K562 (cell line): ENCODE measurements around the gene GMPR. TPM values are rescaled to one million over a fixed set of nuclear protein-coding genes. Genes with fewer than 3 reads are reported as not detected.
"Not testable (repeated sequence)": the region's sequence is repeated elsewhere in the genome, so short reads cannot be mapped to it uniquely, and the experiment has no call there.

Experiments
- ARID1B ChIP-seq: fragments of 450-650 bp; IDR thresholded peaks from 2 replicates; pipeline ENCODE4 v1.6.1; 2016; ENCODE audit warnings: antibody characterized with exemption, mild to moderate bottlenecking, inconsistent platforms
- CBFA2T3 ChIP-seq: fragments of 450-650 bp; IDR thresholded peaks from 2 replicates; pipeline ENCODE4 v1.6.1; 2017
- DIDO1 ChIP-seq: fragments of 450-650 bp; IDR thresholded peaks from 2 replicates; pipeline ENCODE4 v1.6.1; 2016; ENCODE audit warnings: low read depth, missing biosample characterization, missing genetic modification characterization
- ETV1 ChIP-seq: fragments of 450-650 bp; conservative IDR thresholded peaks from 2 replicates; pipeline ENCODE4 v1.6.1; 2016; ENCODE audit warnings: missing genetic modification characterization, control low read depth, low read depth, missing compliant biosample characterization
- HOMEZ ChIP-seq: fragments of 250-450 bp; sonication (Bioruptor Pico); IDR thresholded peaks from 2 replicates; pipeline ENCODE4 v1.4.0; 2020; ENCODE audit warnings: mild to moderate bottlenecking, moderate library complexity
- KHSRP ChIP-seq: fragments of 450-650 bp; IDR thresholded peaks from 2 replicates; pipeline ENCODE4 v1.6.1; 2017
- MCM7 ChIP-seq, 2 experiments: fragments of 450-650 bp; IDR thresholded peaks; 2 replicates each; pipeline ENCODE4 v1.6.1; 2016 to 2018
- MTA3 ChIP-seq: fragments of 450-650 bp; formaldehyde crosslinking; IDR thresholded peaks from 2 replicates; pipeline ENCODE4 v1.6.1; 2017; ENCODE audit warnings: mild to moderate bottlenecking, borderline replicate concordance
- TEAD4 ChIP-seq, 2 experiments: sonication (generic) in 1 of 2; formaldehyde crosslinking in 1 of 2; IDR thresholded peaks; 2 replicates each; pipeline versions ENCODE4 v1.6.1 to v1.8.0; 2012 to 2022; ENCODE audit warnings: borderline replicate concordance in 1 of 2, inconsistent platforms in 1 of 2, low read length in 1 of 2, mild to moderate bottlenecking in 1 of 2, missing genetic modification reagents in 1 of 2
- ZBTB33 ChIP-seq: sonication (generic); formaldehyde crosslinking; IDR thresholded peaks from 2 replicates; pipeline ENCODE4 v1.8.1; 2023; ENCODE audit warnings: mild to moderate bottlenecking, missing genetic modification reagents
- ZNF134 ChIP-seq: fragments of 250-450 bp; sonication (Bioruptor Pico); conservative IDR thresholded peaks from 2 replicates; pipeline ENCODE4 v1.4.0; 2020
- ZNF449 ChIP-seq: fragments of 250-450 bp; sonication (Bioruptor Pico); IDR thresholded peaks from 2 replicates; pipeline ENCODE4 v1.8.0; 2022; ENCODE audit warnings: moderate library complexity, mild to moderate bottlenecking, inconsistent platforms
- ZNF707 ChIP-seq: fragments of 250-450 bp; sonication (Bioruptor Pico); conservative IDR thresholded peaks from 2 replicates; pipeline ENCODE4 v1.8.0; 2022; ENCODE audit warnings: inconsistent platforms, mild to moderate bottlenecking, moderate library complexity
- polyA plus RNA-seq, 8 experiments: library from polyadenylated mRNA; depleted of rRNA in 4 of 8; stranded (reverse) in 5 of 8; unstranded in 3 of 8; fragments of >200 nt; fragmentation: Nextera tagmentation in 2 of 8; fragmentation: Illumina TruSeq in 1 of 8; extraction: Ambion mirVana in 2 of 8; extraction: Trizol in 1 of 8; gene quantifications; 2 replicates each; pipeline versions ENCODE4 v1.2.1 to v1.2.3, GENCODE V29; 2011 to 2014; ENCODE audit warnings: inconsistent platforms in 1 of 8, missing spikeins in 1 of 8
- total RNA-seq, 7 experiments: library from RNA; depleted of rRNA in 6 of 7; stranded (reverse); fragments of >200 nt in 6 of 7; fragmentation: Illumina TruSeq in 2 of 7; extraction: Trizol in 2 of 7; gene quantifications; 2 replicates each; pipeline versions ENCODE4 v1.2.1 to v1.2.3, GENCODE V29; 2011 to 2021; ENCODE audit warnings: low replicate concordance in 1 of 7
- TF ChIP-seq, protein P1 (sequence below): IDR thresholded peaks from 2 replicates; pipeline ENCODE4 v1.6.1; 2014; ENCODE audit warnings: antibody characterized with exemption
- TF ChIP-seq, protein P2 (sequence below): fragments of 450-650 bp; IDR thresholded peaks from 2 replicates; pipeline ENCODE4 v1.6.1; 2017; ENCODE audit warnings: antibody characterized with exemption
- TF ChIP-seq, protein P3 (sequence below): fragments of 450-650 bp; formaldehyde crosslinking; IDR thresholded peaks from 2 replicates; pipeline ENCODE4 v1.4.0; 2022; ENCODE audit warnings: missing genetic modification characterization

Gene GMPR
- total and polyA plus RNA-seq, 9 of the 15 experiments (the other 6 are each of a cell fraction or from before 2014, with no cell fraction given), result 34.6 to 83.7 (median 49.8) TPM

DNA sequence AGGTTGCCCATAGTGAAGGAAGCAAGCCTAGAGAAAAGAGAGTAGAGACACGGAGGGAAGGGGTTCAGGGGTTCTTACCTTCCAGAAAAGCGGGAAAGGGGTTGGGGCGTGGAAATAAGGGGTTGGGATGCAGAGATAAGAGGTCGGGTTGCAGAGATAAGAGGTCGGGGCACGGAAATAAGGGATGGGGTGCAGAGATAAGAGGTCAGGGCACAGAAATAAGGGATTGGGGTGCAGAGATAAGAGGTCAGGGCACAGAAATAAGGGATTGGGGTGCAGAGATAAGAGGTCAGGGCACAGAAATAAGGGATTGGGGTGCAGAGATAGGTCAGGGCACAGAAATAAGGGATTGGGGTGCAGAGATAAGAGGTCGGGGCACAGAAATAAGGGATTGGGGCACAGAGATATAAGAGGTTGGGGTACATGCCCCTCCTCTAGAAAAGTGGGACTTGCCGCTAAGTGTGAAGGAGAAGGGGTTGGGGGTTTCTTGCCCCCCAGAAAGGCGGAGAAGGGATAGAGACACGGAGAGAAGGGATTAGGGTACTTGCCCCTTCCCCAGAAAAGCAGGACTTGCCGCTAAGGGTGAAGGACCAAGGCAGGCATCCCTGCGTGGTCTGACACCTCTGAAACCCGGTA, 25.2 kb downstream of the GMPR start (continued):
- TF ChIP-seq, protein P1, sequence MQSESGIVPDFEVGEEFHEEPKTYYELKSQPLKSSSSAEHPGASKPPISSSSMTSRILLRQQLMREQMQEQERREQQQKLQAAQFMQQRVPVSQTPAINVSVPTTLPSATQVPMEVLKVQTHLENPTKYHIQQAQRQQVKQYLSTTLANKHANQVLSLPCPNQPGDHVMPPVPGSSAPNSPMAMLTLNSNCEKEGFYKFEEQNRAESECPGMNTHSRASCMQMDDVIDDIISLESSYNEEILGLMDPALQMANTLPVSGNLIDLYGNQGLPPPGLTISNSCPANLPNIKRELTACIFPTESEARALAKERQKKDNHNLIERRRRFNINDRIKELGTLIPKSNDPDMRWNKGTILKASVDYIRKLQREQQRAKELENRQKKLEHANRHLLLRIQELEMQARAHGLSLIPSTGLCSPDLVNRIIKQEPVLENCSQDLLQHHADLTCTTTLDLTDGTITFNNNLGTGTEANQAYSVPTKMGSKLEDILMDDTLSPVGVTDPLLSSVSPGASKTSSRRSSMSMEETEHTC, result peak; percentile 13; the same call in 1 of the 2 replicates
- TF ChIP-seq, protein P2, sequence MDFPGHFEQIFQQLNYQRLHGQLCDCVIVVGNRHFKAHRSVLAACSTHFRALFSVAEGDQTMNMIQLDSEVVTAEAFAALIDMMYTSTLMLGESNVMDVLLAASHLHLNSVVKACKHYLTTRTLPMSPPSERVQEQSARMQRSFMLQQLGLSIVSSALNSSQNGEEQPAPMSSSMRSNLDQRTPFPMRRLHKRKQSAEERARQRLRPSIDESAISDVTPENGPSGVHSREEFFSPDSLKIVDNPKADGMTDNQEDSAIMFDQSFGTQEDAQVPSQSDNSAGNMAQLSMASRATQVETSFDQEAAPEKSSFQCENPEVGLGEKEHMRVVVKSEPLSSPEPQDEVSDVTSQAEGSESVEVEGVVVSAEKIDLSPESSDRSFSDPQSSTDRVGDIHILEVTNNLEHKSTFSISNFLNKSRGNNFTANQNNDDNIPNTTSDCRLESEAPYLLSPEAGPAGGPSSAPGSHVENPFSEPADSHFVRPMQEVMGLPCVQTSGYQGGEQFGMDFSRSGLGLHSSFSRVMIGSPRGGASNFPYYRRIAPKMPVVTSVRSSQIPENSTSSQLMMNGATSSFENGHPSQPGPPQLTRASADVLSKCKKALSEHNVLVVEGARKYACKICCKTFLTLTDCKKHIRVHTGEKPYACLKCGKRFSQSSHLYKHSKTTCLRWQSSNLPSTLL, result peak; percentile 55; the same call in 1 of the 2 replicates
- TF ChIP-seq ZNF449 (peak; percentile 73; the same call in 1 of the 2 replicates), MCM7 (IDR thresholded peaks at IDR 0.05) (0 out of 4 replicates have a peak, but pooled peaks of 1 of the 2 experiments have one; percentile 21), ZNF134 (0 out of 2 replicates have a peak, but pooled peaks have one; percentile 12), ETV1 (tag) (peak; percentile 16; the same call in 1 of the 2 replicates), CBFA2T3 (peak; percentile 99), KHSRP (peak; percentile 89), TEAD4 (IDR thresholded peaks at IDR 0.05; ENCODE audit: low read length) (peak; percentile 90), HOMEZ (0 out of 2 replicates have a peak, but pooled peaks have one; percentile 11), ZNF707 (CRISPR knock-in tag) (0 out of 2 replicates have a peak, but pooled peaks have one; percentile 5), ZBTB33 (CRISPR knock-in tag) (0 out of 2 replicates have a peak, but pooled peaks have one; percentile 15), MTA3 (0 out of 2 replicates have a peak, but pooled peaks have one; percentile 12), DIDO1 (tag) (peak; percentile 77), ARID1B (peak; percentile 99)
- TF ChIP-seq, protein P3, sequence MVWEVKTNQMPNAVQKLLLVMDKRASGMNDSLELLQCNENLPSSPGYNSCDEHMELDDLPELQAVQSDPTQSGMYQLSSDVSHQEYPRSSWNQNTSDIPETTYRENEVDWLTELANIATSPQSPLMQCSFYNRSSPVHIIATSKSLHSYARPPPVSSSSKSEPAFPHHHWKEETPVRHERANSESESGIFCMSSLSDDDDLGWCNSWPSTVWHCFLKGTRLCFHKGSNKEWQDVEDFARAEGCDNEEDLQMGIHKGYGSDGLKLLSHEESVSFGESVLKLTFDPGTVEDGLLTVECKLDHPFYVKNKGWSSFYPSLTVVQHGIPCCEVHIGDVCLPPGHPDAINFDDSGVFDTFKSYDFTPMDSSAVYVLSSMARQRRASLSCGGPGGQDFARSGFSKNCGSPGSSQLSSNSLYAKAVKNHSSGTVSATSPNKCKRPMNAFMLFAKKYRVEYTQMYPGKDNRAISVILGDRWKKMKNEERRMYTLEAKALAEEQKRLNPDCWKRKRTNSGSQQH, result peak; percentile 46; the same call in 1 of the 2 replicates
- not testable (repeated sequence) for TF ChIP-seq TEAD4 (CRISPR knock-in tag; IDR thresholded peaks at IDR 0.05; ENCODE audit: borderline replicate concordance)
